NCI-H2227 treated with DMSO at 0.1 percent for 48 hours (cell line): ENCODE measurements around the gene PGAP2.

Source experiments
- DNase-seq: peaks from one replicate; lab custom pipeline; 2025; lab: John Stamatoyannopoulos, UW

Gene PGAP2

GRCh38 chr11:3832816-3833215, 24.5 kb downstream of the PGAP2 start:
- no peak for DNase-seq

GRCh38 chr11:3833449-3833848, 25.1 kb downstream of the PGAP2 start:
- no peak for DNase-seq

- DNase-seq, result no peak
Observed at GRCh38 chr11:3834349-3834663, 25.9 kb downstream of the PGAP2 start.

- DNase-seq, result no peak
Observed at GRCh38 chr11:3834664-3835461, 26.5 kb downstream of the PGAP2 start.

GRCh38 chr11:3835751-3836150, 27.4 kb downstream of the PGAP2 start:
- no peak for DNase-seq

GRCh38 chr11:3836903-3837302, 28.5 kb downstream of the PGAP2 start:
- DNase-seq, result no peak

GRCh38 chr11:3837793-3838192, 29.4 kb downstream of the PGAP2 start:
- no peak for DNase-seq

GRCh38 chr11:3838504-3838903, 30.1 kb downstream of the PGAP2 start:
- no peak for DNase-seq

GRCh38 chr11:3840004-3840869, 31.9 kb downstream of the PGAP2 start:
- DNase-seq, result peak; percentile 12

- peak; percentile 87 for DNase-seq
Observed at GRCh38 chr11:3840870-3841425, 32.6 kb downstream of the PGAP2 start, which contains the start of gene RHOG. RHOG (minus strand) TSS chr11:3840959; CDS start chr11:3828138, 12,821 bp downstream.

- DNase-seq, result peak; percentile 88
Observed at GRCh38 chr11:3841426-3842350, 33.3 kb downstream of the PGAP2 start.

- no peak for DNase-seq
Observed at GRCh38 chr11:3843326-3843725, 35.0 kb downstream of the PGAP2 start.

GRCh38 chr11:3845246-3845645, 36.9 kb downstream of the PGAP2 start:
- no peak for DNase-seq

GRCh38 chr11:3845670-3846069, 37.3 kb downstream of the PGAP2 start:
- DNase-seq, result no peak

- DNase-seq, result peak; percentile 72
Observed at GRCh38 chr11:3849297-3849874, 41.0 kb downstream of the PGAP2 start.

GRCh38 chr11:3853545-3853842, 45.1 kb downstream of the PGAP2 start:
- no peak for DNase-seq

GRCh38 chr11:3853899-3854659, 45.7 kb downstream of the PGAP2 start:
- DNase-seq, result peak; percentile 66

GRCh38 chr11:3854660-3854976, 46.3 kb downstream of the PGAP2 start:
- no peak for DNase-seq

GRCh38 chr11:3854977-3855807, 46.8 kb downstream of the PGAP2 start, which contains the start of gene STIM1:
STIM1 (plus strand) TSS chr11:3855664; CDS start chr11:3856271, 607 bp downstream.
- peak; percentile 98 for DNase-seq
